DMS114 treated with DMSO at 0.1 percent for 48 hours (cell line): ENCODE data around the gene KAT14.
"Not testable (repeated sequence)": the region's sequence is repeated elsewhere in the genome, so short reads cannot be mapped to it uniquely, and the experiment has no call there.

Source experiments
- DNase-seq: peaks from one replicate; lab custom pipeline; 2025; ENCODE audit not compliant: unreplicated experiment; lab: John Stamatoyannopoulos, UW

The KAT14 gene

GRCh38 chr20:18218280-18218679 is 80.6 kb downstream of the KAT14 start:
- no peak for DNase-seq

- no peak for DNase-seq
These were observed 85.7 kb downstream of the KAT14 start for GRCh38 chr20:18223409-18223808.

- DNase-seq, result no peak
These were observed 87.4 kb downstream of the KAT14 start for GRCh38 chr20:18224968-18225568.

- no peak for DNase-seq
These were observed 88.0 kb downstream of the KAT14 start for GRCh38 chr20:18225632-18226031.

GRCh38 chr20:18226741-18227140 is 89.1 kb downstream of the KAT14 start:
- not testable (repeated sequence) for DNase-seq

- no peak for DNase-seq
These were observed 95.8 kb downstream of the KAT14 start for GRCh38 chr20:18233408-18233943.
